Measurements from ENCODE around the gene TM2D1.
"Not testable (repeated sequence)": the region's sequence is repeated elsewhere in the genome, so short reads cannot be mapped to it uniquely, and the experiment has no call there.

TM2D1 gene

DNA sequence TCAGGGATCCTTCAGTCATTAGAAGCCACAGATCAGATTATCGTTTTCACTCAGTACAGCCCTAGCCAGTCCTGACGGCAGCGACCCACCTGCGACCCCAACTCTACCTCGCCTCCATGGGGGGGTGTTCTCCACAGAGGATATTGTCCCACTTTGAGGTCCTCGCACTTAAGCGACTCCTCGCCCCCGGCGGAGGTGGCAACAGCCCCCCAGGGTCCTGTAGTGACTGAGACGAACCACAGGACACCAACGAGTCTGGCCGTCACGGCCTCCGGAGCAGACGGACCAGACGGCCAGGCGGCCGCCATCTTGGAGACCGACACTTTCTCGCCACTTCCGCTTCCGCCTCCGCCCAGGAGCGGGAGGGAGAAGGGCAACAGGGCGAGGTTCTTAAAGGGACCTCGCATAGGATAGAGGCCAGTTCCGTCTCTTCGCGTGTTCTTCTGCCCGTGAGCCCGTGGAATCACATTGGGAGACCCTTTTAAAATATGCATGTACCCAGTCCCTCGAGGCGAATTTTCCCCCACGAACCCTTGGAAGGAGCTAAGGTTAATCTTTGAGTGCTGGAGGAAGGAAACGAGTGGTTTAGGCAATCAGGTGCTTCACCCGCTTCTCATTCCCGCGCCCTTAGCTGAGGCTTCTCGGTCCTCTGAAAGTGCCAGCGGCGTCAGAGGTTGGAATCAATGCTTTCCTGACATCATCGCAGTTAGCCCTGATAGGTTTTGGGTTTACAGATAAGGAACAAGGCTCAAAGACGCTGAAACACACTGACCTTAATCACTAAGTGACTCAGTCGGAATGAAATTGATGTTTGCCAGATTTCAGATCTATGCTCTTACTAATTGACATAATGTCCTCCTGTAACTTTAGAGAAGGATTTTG lies at the start of gene TM2D1:
Gene TM2D1 (minus strand): TSS at position 329 of the 882 bp plus-strand sequence. CDS start 21 bp downstream, at position 308.
- FAIRE-seq = no peak

- FAIRE-seq = no peak
Measured at GRCh38 chr1:61770131-61770530, 45.2 kb upstream of the TM2D1 start.

DNA sequence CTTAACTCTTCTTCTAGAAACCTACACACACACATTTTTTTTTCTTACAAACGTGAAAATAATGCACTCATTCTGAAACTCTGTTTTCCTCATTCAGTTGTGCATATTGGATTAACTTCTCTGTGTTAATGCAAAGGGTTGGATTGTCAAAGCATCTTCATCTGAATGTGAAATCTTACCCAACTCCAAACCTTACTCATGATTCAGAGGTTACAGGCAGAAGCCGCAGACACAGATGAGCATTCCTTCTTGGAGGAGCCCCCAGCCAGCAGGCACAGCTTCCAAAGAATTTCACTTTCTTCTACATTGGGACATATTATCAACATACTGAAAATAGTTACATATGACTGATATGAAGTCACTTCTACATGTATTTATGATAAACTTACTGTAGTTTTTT lies 33.0 kb upstream of the TM2D1 start:
- no peak for FAIRE-seq

GRCh38 chr1:61756773-61757172 lies 31.8 kb upstream of the TM2D1 start:
- no peak for FAIRE-seq

DNA sequence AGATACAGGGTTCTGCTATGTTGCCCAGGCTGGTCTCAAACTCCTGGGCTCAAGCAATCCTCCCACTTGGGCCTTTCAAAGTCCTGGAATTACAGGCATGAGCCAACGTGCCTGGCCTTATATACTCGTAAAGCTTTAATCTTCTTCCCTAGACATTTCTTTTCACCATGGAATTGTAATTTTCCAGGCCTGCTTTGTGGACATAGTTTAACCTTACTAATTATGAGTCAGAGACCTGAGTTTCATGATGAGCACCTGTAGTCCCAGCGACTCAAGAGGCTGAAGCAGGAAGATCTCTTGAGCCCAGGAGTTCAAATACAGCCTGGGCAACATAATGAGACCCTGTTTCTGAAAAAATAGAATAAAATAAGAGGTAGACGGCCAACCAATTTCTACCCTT lies 29.6 kb upstream of the TM2D1 start:
- no peak for FAIRE-seq

DNA sequence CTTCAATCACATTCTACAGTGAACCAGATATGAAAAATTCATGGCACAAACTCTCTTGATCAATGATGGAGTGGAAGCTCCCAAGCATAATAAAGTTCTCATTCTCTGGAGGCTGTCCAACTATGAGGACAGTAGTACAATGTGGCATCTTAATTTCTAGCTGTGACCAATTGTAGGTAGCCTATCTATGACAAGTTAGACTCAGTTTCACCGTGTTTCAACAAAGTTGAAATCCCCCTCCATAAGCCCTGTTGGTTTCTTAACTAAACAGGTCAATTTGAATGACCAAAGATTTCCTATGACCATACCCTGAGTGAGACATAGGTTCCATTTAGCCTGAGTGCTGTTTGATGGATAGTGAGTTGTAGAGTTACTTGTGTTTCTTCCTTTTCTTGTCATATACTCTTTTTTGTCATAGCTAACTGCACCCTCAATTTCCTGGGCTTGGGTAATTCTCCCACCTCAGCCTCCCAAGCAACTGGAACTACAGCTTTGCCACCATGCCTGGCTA lies 29.1 kb upstream of the TM2D1 start:
- no peak for FAIRE-seq

GRCh38 chr1:61752921-61753389 lies 28.0 kb upstream of the TM2D1 start:
- FAIRE-seq = no peak

DNA sequence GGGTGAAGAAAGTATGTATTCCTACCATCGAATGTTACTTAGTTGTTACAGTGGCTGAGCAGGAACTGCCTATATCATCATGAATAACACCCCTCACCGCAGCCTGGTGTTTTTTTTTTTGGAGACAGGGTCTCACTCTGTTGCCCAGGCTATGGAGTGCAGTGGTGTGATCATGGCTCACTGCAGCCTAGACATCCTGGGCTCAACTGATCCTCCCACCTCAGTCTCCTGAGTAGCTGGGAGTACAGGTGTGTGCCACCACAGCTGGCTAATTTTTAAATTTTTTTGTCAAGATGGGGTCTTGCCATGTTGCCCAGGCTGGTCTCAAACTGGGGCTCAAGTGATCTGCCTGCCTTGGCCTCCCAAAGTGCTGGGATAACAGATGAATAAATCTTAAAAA lies 24.6 kb upstream of the TM2D1 start:
- no peak for FAIRE-seq

DNA sequence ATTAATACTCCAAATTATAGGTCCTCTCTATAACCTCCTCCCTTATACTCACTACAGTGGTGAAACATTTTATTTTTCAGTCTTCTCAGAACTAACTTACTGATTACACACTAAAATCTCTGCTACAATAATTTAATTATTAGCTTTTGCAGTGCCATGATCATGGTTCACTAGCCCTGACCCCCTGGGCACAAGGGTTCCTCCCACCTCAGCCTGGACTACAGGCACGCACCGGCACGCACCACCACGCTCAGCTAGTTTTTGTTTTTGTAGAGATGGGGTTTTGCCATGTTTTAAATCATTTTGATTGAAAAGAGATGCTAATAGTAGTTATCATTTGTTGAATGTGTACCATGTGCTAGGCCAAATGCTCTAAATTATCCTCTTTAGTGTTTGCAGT lies 23.6 kb upstream of the TM2D1 start:
- FAIRE-seq = no peak

- FAIRE-seq = no peak
Measured at GRCh38 chr1:61746813-61747212, 21.9 kb upstream of the TM2D1 start.

GRCh38 chr1:61743716-61744580 lies 19.0 kb upstream of the TM2D1 start:
- FAIRE-seq = no peak

DNA sequence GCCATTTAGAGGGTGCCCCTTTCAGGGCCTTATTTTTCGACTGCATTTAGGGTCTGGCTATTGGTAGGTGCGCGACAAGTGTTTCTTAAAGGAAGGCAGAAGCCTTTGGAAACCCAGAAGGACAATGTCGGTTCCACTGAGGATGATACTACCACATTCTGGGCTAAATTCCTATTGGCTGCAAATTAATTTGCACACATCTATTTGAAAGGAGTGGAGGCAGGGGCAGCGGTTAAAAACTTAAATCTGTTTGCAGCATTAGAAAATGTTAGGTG lies 18.4 kb upstream of the TM2D1 start:
- FAIRE-seq = no peak

GRCh38 chr1:61742620-61743430 lies 17.9 kb upstream of the TM2D1 start:
- no peak for FAIRE-seq

DNA sequence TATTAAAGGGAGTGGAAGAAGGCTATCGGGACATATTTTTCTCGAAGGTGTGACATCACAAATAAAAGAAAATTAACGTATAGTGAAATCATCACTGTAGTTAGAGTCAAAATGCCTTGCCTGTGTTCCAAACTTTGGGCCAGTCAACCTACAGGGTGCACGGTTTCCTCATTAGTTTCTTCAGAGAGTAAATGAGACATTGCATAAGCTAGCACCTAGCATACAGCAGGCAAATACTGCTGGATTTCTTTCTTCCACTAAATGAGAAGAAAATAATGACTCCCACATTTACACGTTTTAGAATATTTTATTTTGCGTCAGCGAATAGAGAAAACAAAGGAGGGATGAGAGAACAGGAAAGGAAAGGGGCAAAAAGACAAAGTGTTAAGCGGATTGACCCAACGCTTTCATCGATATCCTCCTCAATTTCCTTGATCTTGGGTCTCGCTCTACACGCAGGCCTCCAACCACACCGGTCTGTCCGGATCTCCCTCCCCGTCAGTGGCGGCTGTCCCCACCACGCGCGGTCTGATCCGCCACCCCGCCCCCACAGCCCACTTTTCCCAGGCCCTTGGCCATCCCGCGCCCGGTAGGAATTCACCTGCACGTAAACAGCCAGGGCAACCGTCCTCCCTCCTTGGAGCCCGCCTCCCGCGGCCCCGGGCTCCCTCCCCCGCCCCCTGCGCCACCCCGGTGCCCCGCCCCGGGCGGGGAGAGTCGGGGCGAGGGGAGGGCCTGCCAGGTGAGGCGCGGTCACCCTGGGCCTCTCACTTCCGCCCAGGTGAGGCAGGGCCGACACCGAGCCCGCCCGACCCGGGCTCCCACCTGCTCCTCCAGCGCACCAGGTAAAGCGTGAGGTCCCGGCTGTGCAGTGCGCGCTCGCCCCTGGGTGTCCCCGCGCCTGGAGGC lies 17.0 kb upstream of the TM2D1 start, which contains the start of gene PATJ:
Gene PATJ (plus strand): TSS at position 770 of the 909 bp plus-strand sequence. CDS start 20,413 bp downstream, outside the sequence.
- FAIRE-seq = no peak

DNA sequence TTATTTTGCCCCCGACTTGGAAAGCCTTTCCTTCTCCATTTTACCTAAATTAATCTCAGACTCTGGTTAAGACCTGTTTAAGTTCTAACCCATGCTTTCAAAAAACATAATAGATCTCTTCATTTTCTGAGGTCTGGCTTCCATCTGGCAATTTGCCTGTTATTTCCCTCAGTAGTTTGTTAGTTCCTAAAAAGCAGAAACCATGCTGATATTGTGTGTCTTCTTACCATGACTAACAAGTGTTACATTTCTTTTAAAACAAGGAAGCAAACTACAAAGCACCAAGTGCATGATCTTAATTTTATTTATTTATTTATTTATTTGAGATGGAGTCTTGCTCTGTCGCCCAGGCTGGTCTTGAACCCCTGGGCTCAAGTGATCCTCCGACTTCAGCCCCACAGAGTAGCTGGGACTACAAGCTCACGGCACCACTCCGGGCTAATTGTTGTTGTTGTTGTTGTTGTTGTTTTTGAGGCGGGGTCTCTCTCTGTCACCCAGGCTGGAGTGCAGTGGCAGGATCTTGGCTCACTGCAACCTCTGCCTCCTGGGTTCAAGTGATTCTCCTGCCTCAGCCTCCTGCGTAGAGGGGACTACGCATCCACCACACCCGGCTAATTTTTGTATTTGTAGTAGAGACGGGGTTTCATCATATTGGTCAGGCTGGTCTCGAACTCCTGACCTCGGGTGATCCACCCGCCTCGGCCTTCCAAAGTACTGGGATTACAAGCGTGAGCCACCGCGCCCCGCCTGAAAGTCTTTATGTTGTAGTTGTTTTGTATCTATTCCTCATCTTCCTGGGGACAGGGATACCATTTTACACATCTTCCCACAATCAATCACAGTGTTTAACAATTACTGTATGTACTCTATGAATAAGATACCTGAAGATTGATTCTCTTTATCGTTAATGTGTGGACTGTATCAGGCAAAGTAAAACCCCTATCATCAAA lies 16.1 kb upstream of the TM2D1 start:
- FAIRE-seq = no peak

GRCh38 chr1:61732726-61733125 lies 7.8 kb upstream of the TM2D1 start:
- FAIRE-seq = no peak

- FAIRE-seq = not testable (repeated sequence)
Measured at GRCh38 chr1:61730679-61731078, 5.7 kb upstream of the TM2D1 start.

- FAIRE-seq = no peak
Measured at GRCh38 chr1:61727544-61727943, 2.6 kb upstream of the TM2D1 start.

- FAIRE-seq = no peak
Measured at GRCh38 chr1:61724506-61724812, 482 bp downstream of the TM2D1 start.

DNA sequence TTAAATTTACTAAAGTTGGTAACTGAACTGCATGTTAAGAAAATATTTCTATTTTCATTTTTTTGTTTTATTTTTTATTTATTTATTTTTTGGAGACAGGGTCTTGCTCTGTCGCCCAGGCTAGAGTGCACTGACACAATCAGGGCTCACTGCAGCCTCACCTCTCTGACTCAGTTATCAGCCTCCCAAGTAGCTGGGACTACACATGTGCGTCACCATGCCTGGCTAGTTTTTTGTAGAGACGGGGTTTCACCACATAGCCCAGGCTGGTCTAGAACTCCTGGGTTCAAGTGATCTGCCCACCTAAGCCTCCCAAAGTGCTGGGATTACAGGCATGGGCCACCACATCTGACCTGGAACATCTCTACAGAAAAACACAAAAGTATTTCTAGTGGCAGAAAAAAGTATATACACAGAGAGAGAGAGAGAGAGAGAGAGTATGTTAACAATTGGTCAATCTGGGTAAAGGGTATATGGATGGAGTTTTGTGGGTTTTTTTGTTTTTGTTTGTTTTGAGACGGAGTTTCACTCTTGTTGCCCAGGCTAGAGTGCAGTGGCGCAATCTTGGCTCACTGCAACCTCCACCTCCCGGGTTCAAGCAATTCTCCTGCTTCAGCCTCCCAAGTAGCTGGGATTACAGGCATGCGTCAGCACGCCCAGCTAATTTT lies 5.8 kb downstream of the TM2D1 start:
- FAIRE-seq = not testable (repeated sequence)

Data from colon (tissue), 2 donors.